Cardiac fibroblast (primary cell): ENCODE measurements around the gene CCDC88B.
"Not testable (repeated sequence)": the region's sequence is repeated elsewhere in the genome, so short reads cannot be mapped to it uniquely, and the experiment has no call there.

ENCODE experiments used
- DNase-seq, 2 donors: peaks; one replicate each; pipeline versions ENCODE4 v3.0.0 to v3.0.0-alpha.2; 2010; ENCODE audit warnings: low read depth in 2 of 2
- H3K4me3 ChIP-seq, 2 donors: replicated peaks in 1 of 2; 1 replicate in 1 of 2; 2 replicates in 1 of 2; pipeline ENCODE4 v1.5.1; 2011; ENCODE audit warnings: low read depth in 2 of 2, low read length in 2 of 2, mild to moderate bottlenecking in 2 of 2, moderate library complexity in 1 of 2
- TF ChIP-seq, protein P1 (sequence below): IDR thresholded peaks from one replicate; pipeline ENCODE4 v1.5.1; 2011; ENCODE audit warnings: low read depth, mild to moderate bottlenecking, low read length, inconsistent platforms

Gene CCDC88B

DNA sequence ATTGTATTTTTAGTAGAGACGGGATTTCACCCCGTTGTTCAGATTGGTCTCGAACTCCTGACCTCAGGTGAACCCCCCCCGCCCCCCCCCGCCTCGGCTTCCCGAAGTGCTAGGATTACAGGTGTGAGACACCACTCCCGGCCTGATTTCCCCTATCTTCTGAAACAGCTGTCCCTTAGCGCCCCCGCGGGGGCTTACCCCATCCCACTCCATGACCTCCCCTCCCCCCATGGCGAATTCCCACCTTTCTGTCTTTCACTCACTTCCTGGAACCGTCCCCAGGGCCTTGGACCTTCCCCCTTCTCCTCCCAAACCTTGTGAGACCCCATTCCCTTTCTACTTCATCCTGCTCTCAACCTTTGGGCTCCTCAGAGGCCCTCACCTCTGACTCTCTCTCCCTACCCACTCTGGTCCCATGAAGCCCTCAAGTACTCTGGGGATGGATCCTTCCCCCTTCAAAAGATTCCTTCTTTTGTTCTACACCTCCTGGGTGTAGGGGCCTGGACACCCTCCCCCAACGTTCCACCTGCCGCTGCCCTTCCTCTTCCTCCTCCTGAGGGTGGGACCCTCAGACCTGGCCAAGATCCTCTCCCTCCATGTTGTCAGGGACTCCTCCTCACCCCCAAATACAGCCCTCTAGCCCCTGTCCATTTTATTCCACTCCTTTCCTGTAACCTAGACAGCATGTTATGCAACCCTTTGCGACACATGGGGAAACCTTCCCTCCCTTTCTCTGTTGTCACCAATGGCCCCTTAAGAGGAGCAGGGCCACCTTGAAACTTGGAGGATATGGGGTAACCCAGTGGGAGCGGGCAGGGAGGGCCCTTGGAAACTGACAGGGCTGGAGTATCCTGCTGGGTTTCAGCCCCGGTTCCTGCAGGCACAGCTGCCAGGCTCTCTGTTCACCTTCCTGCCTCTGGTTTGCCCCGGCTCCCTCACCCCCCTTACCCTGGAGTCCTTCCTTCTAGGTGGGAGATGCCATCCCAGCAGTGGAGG is 20.9 kb upstream of the CCDC88B start:
- peak overlapping the region; percentile 96 to 98 for H3K4me3 ChIP-seq
- TF ChIP-seq, protein P1, sequence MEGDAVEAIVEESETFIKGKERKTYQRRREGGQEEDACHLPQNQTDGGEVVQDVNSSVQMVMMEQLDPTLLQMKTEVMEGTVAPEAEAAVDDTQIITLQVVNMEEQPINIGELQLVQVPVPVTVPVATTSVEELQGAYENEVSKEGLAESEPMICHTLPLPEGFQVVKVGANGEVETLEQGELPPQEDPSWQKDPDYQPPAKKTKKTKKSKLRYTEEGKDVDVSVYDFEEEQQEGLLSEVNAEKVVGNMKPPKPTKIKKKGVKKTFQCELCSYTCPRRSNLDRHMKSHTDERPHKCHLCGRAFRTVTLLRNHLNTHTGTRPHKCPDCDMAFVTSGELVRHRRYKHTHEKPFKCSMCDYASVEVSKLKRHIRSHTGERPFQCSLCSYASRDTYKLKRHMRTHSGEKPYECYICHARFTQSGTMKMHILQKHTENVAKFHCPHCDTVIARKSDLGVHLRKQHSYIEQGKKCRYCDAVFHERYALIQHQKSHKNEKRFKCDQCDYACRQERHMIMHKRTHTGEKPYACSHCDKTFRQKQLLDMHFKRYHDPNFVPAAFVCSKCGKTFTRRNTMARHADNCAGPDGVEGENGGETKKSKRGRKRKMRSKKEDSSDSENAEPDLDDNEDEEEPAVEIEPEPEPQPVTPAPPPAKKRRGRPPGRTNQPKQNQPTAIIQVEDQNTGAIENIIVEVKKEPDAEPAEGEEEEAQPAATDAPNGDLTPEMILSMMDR: no peak
- no peak for DNase-seq

DNA sequence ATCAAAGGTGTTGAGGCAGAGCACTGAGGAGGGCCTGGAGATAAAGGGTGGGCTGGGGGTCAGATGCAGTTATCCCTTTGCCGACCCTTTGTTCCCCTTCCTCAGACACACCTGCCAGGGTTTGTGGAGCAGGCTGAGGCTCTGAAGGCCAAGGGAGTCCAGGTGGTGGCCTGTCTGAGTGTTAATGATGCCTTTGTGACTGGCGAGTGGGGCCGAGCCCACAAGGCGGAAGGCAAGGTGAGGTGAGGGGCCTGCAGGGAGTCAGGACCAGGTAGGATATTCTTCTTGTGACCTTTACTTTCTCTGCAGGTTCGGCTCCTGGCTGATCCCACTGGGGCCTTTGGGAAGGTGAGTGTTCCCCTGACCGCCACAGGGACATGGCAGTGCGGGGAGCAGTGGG is 19.4 kb upstream of the CCDC88B start:
- no peak overlapping the region for H3K4me3 ChIP-seq

DNA sequence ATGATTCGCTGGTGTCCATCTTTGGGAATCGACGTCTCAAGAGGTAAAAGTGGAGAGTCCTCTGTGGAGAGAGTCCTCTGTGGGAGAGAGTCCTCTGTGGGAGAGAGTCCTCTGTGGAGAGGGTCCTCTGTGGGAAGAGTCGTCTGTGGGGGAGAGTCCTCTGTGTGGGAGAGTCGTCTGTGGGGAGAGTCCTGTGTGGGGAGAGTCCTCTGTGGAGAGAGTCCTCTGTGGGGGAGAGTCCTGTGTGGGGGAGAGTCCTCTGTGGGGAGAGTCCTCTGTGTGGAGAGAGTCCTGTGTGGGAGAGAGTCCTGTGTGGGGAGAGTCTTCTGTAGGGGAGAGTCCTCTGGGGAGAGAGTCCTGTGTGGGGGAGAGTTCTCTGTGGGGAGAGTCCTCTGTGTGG is 19.0 kb upstream of the CCDC88B start:
- TF ChIP-seq, protein P1: no peak
- no peak overlapping the region for H3K4me3 ChIP-seq
- DNase-seq: no peak

More for the DNA sequence above, 19.4 kb upstream of the CCDC88B start:
- DNase-seq: no peak
- TF ChIP-seq, protein P1: no peak

DNA sequence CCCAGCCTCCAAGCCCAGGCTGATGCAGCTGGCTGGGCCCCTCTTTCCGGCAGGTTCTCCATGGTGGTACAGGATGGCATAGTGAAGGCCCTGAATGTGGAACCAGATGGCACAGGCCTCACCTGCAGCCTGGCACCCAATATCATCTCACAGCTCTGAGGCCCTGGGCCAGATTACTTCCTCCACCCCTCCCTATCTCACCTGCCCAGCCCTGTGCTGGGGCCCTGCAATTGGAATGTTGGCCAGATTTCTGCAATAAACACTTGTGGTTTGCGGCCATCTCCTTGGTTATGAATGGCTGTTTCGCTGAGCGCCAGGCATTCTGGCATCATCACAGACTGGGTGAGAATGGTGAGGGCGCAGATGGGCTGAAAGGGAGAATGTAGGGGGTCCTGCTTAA is 18.5 kb upstream of the CCDC88B start:
- TF ChIP-seq, protein P1: no peak
- DNase-seq: no peak
- H3K4me3 ChIP-seq: no peak overlapping the region

DNA sequence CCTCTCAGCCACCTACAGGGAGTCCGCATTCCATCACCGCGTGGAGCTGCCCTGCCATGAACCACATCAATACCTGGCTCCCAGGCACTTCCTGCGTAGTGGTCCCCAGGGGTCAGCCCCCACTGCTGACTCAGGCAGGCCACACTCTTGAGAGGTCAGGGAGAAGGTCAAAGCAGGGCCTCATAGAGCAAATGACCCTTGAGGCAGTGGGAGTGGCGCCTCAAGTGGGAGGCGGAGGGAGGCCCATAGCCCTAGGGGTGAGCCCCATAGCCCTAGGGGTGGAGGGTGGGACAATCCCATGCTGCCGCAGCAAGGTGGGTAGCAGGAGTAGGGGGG is 17.1 kb upstream of the CCDC88B start:
- DNase-seq: no peak
- TF ChIP-seq, protein P1: no peak
- H3K4me3 ChIP-seq: no peak overlapping the region

DNA sequence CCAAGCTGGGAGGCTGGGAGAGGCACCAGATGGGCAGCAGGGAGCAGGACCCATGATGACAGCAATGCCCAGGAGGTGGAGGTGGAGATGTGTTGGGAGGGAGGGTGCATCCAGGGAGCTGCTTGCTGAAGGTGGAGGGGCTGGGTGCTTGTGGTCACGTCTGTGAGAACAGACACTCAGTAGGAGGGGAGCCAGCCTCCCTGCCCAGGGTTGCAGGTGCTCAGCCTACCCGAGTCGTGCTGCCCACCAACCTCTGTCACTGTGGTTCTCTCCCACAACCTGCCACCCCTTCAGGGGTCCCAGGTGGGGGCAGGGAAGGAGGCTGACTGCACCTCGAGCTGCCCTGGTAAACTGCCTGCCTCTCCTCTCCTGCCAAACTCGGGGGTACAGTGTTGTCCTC is 16.6 kb upstream of the CCDC88B start:
- TF ChIP-seq, protein P1: no peak
- no peak overlapping the region for H3K4me3 ChIP-seq
- DNase-seq: no peak

DNA sequence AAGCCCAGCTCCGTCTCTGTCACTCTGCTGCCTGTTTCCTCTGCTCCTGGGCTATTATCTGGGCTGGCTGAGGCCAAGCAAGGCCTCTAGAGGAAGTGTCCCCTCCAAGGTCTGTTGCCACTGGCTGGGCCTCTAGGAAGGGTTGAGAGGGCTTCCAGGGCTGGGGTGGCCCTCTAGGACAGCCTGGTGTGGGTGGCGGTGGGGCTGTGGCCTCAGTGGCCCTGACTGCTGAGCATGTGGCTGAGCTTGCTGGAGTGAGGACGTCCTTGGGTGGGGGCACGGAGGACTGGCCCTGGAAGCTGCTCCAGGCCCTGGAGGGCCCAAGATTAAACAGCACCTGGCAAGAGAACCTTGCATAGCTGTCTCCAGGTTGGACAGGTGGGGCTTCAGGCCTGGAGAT is 16.0 kb upstream of the CCDC88B start:
- not testable (repeated sequence) for H3K4me3 ChIP-seq, DNase-seq
